Erythroblast (primary cell): Measurements from ENCODE around the gene DHRS3.

ENCODE experiments used
- GATA1 ChIP-seq: IDR thresholded peaks from 2 replicates; pipeline ENCODE4 v1.6.1; 2011; ENCODE audit warnings: low read depth, mild to moderate bottlenecking, control low read depth, low read length, moderate library complexity
- POLR2A ChIP-seq: IDR thresholded peaks from 2 replicates; pipeline ENCODE4 v1.6.1; 2011; ENCODE audit warnings: mild to moderate bottlenecking, low read length

DNA sequence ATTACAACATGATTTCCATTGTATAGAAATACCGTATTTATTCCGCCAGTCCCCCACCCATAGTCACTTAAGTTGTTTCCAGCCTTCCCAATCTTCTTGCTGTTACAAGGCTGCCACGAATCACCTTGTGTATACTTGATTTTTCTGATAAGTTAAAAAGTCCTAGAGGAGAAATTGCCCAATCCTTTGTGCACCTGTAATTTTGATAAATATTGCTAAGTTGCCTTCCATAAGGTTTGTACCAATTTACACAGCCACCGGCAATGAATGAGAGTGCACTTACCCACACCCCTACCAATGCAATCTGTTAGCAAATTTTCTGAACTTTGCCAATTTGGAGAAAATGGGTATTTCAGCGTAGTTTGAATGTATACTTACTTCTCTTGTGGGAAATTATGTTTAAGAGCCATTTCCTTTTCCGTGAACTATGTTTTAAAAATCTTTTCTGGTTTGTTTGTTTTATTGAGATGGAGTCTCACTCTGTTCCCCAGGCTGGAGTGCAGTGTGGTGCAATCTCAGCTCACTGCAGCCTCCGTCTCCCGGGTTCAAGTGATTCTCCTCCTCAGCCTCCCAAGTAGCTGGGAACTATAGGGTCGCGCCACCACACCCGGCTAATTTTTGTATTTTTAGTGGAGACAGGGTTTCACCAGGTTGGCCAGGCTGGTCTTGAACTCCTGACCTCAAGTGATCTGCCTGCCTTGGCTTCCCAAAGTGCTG is 87.4 kb downstream of the DHRS3 start:
- TF ChIP-seq POLR2A (no peak), GATA1 (no peak)
